DMS53 treated with DMSO at 0.1 percent for 48 hours (cell line): ENCODE data around the gene ATG5.

Source experiments
- DNase-seq: peaks from one replicate; lab custom pipeline; 2025; ENCODE audit not compliant: unreplicated experiment; lab: John Stamatoyannopoulos, UW

Gene ATG5

DNA sequence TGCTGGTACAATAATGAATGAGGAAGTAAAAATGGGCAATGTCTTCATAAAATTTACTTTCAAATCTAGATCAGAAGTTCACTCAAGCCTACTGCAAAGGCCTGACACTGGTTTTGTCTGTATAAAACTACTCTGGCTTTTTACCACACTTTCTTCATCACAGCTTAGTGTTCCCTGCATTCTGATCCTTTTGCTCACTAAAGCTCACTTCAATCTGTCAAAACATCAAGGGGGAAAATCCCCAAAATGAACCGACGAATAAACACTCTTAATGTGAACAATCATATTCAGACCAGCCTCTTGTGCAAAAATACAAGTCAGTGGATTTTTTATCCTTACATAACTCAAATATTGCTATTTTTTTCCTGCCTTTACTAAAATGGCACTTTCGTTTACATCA is 140.9 kb downstream of the ATG5 start:
- DNase-seq = no peak

DNA sequence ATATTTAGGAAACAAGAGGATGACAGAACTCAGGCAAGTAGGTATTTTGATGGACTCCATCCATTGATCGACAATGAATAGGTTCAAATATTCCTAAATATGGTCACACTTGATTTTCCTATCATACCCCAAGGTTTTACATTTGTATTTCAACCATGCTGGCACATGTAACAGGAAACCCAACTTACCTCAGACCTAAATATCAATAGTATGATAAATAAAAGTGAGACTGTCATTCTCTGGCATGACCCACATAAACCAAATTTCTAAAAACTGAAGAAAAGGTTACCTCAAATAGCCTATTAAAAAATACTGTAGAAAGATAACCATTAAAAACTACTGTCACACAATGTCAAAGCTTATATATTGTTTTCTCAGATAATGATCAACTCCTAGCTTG is 142.1 kb downstream of the ATG5 start:
- DNase-seq = no peak

DNA sequence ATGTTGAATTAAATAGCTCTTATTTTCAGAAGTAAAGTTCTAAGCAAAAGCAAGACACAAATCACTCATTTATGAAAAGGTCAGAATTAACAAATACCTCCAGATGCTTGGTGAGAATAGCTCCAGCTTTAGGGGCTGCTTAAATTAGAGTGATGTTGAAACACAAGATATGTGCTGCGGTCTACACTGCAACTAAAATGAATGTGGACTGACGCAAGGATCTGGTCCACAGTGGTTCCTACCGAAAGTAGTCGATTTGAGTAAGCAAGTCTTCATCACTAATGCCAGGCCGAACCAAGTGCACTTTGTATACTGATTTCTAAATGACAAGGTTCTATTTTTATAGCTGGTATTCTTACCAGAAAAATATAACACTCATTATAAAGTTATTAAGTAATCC is 143.1 kb downstream of the ATG5 start:
- DNase-seq = no peak

DNA sequence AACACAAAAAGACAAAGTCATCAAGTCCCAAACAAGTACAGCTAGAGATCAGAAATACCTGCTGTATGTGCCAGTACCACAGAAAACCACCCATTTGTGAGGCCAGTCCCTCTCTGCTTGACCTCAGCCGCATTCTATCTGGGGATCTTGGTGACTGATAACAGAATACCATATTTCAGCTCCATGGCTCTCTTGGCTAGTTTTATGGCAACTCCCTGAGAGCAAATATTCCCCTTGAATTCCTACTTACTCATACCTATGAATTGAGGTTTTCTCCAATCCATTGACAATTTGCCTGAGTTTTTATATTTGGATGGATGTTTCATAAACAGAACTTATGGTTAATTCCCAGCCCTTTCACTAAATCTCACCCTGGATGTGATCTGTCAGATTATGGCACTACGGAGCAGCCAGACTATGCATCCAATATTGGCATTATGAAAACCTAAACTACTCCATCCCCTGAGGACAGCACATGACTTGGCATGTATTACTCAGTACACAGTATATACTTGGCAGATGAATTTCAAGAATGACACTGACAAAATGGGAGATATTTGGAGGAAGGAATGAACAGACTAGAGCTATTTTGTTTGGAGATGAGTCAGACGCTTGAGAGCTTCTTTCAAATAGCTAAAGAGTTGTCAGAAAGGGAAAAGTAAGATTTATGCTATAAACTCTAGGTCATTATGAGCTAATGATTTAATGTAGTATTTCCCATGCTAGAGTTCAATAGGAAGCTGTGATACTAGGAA is 143.7 kb downstream of the ATG5 start:
- DNase-seq = no peak

DNA sequence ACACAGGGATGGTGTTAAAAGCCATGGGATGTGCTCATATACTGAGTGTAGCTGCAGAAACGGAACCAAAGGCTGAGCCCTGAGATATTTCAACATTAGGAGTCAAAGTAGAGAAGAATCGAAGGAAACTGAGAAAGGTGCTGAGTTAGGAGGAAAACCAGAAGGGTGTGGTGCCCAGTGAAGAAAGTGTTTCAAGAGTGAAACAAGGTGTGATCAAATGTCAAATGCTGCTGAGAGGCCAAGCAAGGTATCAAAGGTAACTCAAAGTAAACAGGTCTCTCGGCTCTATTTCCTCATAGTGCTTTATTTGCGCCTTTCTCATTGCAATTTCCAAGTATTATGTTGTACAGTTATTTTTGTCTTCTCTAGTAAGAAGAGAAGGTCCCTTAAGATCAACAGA is 145.4 kb downstream of the ATG5 start:
- DNase-seq = no peak

DNA sequence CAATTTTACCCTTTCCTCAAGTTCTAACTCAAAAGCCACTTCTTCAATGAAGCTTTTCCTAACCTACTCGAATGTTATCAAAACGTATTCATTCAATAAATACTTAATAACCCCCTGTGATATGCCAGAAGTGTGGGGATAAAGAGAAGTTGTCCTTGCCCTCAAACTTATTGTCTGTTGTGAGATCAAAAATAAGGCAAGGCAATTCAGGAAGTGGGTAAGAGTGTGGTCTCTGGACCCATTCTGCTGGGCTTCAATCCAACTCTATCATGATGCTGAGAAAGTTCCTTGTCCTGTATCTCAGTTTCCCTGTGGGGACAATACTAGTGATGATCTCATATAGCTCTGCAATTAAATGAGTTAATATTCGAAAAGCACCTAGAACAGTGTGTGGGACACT is 146.7 kb downstream of the ATG5 start:
- no peak for DNase-seq

DNA sequence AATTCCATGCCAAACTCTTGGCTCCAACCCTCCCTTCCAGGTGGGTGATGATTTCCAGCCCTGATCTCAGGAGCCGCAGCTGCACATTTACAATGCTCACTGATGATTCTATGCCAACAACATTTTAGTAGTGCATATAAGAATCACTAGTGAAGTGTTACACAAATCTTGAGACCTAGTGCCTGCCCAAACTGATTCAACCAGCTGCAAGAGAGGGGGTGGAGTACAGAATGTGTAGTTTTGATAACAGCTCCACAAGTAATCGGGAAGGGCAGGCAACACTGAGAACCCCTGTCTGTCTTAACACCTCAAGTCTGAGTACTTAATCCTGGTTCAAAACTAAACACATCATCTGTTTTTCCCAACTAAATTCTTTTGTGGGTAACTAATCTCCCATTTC is 147.8 kb downstream of the ATG5 start:
- DNase-seq = no peak

DNA sequence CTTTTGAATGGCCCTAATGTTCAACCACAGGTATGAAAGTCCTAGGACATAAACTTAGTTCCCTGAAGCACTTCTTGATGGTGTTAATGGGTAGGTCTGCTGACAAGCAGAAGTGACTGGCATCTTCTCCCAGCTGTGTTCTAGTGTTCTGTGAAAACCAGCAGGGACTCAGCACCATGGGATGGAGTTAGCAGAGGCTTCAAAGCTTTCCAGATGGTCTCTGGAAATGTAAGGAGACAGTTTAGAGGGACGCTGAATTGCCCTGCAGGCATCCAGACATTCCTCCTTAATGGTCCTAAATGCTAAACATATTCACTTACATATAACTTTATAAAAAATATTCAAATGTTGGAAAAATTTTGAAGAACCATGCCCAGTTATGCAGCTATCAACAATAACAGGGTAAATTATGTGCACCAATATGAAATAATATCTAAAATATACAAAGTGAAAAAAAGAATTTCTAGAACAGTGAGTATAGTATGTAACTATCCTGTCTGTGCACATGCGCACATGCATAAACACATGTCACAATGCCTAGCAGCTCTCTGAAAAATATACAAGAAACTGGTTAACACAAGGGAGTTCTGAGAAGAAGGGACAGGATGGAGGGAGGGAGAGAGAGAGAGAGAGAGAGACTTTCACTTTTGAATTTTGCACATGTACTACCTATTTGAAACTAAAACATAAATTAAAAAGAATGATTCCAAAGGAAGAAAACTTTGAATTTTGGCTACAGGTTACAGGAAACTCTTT is 152.3 kb downstream of the ATG5 start:
- no peak for DNase-seq

DNA sequence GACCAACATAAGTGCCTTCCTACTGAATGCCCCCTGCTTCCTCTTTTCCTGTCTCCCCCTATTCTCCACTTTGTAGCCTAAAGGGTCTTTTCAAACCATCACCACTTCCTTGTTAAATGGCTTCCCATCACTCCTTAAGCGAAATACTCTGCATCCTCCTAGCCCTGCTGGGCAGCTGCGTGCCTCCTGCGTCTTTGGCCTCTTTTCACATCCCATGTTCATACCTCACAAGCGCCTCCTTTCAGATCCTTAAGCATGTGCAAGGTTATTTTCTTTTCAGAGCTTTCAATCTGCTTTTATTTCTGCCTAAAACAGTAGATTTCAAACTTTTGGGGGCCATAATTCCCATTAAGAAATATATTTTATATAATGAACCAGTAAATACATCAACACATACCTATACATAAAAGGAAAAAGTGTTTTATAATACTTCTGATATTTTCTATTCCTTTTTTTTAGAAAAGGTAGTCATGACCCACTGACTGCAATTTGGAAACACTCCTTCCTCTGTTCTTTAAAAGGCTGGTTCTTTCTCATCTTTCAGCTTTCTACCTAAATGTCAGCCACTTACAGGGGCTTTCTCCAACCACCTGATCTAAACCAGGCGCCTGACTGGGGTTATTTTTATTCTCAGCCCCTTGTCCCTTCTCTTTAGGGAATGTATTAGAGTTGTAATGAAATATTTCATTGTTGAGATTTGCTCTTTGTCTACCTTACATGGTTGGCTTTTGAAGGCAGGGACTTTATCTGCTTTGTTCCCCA is 155.3 kb downstream of the ATG5 start:
- no peak for DNase-seq

DNA sequence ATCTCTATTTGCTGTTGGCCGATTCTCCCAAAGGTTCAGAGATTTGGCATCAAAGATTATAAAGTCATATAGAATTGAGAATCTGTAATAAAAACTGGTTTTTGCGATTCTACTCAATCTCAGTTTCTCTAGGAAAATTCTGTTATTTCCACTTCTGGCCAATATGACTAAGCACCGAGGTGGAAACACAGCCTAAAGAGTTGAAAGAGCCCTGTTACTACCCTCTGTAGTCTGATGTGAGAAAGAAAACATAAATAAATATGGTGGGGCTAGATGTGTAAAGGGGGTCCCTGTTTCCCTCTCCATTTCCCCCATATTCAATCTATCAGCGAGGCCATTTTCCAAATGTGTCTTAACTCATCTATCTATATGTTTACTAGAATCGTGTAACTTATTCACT is 156.0 kb downstream of the ATG5 start:
- no peak for DNase-seq

DNA sequence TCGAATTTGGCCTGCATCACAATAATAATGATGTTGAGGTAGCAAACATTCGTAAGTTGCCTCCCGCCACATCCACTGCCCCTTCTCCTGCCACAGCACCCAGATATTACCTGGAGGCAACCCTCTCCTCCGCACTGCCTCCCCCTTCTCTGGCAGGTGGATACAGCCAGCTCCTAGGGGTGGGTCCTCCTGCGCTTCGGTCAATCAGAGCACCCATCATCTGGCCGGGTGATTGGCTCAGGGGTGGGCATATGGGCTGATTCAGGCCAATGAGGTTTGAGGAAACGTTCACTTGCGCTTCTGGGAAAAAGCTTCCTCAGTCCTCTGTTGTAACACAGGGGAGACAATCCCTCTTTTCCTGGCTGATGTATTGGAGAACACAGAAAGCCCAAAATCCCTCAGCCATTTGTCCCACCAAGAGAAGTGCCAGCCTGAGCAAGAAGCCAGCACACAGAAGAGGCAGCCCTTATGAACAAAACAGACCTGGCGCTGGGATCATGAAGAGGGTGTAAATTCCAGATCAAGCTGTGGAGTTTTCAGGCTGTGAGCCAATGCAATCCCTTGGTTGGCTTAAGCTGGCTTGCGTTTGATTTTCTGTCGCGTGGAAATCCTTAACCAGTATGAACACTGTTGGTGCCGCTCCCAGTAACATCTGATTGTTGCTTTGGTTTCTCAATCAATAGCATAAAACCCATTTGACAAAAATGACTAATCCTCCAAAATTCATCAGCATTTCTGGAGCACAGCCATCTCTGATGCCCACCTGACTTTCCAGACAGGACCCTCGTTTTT is 157.3 kb downstream of the ATG5 start:
- no peak for DNase-seq

DNA sequence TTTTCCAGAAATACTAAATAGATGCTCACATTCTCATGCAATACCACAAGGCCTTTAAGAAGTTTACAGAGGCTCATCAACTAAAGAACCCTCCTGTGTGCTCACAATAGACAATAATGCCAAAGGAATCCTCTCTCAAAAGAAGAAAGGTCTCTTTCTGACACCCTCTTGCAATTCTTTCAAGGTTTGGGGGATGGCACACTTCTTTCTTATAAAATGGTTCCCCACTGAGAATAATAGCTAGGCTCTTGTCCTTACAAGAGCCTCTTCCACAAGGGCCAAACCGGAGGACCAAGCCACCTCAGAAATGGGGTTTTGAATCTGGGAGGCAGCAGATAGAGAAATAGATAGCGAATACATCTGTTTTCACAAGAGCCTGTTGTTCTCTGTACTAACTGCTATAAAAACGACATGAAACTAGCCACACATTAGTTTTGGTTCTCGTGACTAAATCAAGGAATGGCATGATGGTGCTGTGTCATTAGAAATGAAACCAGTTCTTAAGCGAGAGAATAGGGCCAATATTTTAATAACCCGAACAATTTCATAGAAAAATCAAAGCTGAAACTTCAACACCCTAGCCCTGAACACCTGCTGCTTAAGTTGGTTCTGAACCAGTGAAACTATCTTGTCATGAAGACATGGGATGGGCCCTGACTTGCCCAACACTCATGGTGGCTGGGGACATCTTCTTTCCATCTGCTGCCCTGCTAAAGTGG is 158.3 kb downstream of the ATG5 start:
- DNase-seq = no peak

DNA sequence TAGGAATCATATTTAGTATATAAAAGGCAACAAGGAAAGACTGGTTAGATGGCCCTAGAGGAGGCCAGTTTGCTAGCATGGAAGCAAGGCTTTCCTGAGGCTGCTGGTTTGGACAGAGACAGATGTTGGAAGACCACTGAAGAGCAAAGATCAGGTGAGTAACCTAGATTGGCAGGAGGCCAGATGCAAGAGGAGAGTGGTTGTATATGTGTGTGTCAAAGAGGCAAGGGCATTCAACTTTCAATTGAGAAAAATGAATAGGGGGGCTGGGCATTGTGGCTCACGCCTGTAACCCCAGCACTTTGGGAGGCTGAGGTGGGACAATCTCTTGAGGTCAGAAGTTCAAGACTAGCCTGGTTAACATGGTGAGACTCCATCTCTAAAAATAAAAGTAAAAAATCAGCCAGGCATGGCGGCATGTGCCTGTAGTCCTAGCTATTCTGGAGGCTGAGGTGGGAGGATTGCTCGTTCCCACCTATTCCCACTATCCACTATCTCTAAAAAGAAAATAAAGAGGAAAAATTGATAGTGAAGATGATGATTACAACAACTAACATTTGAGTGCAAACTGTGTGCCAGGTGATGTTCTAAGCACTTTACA is 159.6 kb downstream of the ATG5 start:
- no peak for DNase-seq

DNA sequence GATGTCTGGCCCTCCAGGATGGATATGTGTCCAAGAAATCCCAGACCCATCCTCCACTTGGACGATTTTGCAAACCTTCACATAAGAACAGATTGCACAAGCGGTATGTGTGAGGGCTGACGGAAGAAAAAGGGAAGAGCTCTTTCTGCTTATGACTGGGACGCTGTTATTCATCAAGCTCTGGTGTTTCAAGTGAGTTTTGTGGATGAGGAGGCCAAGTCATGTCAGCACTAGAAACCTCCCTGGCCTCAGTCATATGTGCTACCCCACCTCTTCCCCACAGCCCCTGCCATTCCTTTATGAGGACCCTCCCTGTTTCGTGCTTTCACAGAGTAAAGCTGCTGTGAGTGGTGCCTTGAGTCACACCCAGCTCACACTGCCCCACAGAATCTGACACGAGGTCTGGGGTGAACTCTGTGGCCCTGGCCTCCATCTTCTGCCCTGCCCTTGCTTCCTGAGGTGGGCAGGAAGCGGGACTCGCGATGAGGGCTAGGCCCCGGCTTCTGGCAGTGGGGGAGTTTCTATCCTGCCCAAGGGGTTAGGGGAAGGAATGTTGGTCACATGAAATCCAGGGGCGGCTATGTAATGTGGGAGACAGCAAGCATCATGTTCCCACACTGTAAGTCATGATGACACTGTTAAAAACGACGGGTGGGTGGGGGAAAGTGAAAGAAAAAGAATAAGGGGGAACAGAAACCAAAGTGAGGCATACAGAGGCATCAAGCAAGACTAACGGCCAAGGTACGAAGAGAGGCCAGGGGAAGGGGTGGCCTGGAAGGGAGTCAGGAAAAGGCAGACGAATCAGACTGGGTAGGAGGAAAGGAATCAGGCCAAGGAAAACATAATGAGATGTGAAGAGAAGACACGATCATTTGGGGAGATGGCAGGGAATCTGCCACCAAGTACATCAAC is 161.3 kb downstream of the ATG5 start:
- no peak for DNase-seq

DNA sequence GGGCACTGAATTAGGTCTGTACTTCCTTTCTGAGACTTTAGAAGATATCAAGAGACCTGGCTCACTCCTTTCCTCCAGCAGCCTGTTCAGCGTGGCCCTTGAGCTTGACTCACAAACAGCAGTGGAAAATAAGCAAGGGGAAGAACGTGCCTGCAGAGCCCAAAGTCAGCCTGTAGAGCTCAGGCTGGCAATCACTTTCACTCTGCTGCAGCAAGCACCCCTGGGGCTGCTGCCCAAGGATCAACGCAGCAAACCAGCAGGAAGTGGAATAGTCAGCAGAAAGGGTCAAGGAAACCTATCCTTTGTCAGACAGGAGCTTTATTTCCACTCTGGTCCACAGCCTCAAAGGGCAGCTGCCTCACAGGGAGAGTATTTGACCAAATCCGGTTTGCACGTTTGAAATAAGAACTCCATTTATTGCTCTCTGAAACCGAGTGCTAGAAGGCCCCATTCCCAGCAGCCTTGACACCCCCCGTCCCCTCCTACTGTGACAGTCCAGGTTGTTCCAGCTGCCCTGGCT is 162.1 kb downstream of the ATG5 start:
- no peak for DNase-seq

DNA sequence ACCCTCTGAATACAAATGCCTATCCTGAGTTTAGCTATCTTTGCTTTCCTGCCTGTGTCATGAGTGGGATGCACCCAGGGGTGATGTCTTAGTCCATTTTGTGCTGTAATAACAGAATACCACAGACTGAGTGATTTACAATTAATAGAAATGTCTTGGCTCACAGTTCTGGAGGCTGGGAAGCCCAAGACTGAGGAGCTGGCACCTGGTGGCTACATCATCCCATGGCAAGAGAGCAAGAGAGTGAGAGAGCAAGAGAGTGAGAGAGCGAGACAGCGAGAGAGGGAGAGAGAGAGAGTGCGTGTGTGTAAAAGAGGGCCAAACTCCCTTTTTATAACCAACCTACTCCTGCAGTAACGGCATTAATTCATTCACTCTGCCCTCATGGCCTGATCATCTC is 162.6 kb downstream of the ATG5 start:
- no peak for DNase-seq

DNA sequence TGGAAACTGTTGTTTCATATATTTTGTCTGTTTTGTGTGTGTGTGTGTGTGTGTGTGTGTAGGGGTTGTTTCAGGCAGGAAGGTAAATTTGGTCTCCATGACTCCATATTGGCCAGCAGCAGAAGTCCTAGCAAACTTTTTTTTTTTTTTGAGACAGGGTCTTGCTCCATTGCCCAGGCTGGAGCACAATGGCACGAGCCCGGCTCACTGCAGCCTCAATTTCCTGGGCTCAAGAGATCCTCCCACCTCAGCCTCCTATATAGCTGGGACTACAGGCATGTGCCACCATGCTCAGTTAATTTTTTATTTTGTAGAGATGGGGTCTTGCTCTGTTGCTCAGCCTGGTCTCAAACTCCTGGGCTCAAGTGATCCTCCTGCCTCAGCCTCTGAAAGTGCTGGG is 163.7 kb downstream of the ATG5 start:
- no peak for DNase-seq

DNA sequence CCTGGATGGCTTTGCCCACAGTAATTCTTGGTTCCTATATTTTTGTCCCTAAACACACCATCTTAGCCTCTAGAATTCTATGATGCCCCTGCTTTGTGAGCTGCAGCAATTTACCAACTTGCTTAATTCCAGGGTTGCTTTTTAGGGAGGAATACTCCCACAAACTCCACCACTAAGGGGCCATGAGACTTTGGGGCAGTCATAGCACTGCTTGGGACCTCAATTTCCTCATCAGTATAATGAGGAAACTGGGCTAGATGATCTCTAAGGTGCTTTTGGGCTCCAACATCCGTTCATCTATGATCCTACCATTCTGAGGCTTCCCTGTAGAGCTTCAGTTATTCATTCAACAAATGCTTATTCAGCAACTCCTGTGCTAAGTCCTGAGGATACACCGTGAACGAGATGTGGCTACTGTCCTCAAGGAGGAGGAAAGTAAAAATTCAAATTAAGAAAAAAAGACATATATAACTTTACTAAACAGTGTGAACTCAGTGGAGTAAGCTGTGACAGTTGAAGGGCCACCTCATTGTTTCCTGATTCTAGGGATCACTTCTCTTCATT is 164.2 kb downstream of the ATG5 start:
- DNase-seq = no peak

DNA sequence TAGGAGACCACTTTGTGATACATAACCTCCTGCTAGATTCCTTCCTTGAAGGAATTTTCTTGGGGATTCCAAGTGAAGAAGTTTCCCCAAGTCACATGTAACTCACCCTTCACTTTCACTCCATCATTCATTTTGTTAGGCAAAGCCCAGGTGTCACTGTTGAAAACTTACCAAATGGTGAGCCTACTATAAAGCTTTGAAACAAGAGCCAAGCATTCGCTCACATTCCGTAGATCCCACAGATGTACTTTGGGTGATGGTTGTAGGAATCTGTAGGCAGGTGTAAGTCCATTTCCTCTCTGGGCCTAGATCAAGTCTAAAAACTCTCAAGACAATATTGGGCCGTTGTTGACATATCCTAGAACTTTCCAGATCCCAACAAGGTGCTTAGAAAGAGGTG is 165.4 kb downstream of the ATG5 start:
- DNase-seq = no peak
